ENCODE measurements around the gene ANXA6. TPM values are rescaled to one million over a fixed set of nuclear protein-coding genes. Genes with fewer than 3 reads are reported as not detected.
A peak's percentile ranks its signal among the peaks of the same experiment; 100 is the strongest.

ANXA6 gene
- total RNA-seq, 6 experiments from 2014 or later = 507 to 578 (median 546) TPM

DNA sequence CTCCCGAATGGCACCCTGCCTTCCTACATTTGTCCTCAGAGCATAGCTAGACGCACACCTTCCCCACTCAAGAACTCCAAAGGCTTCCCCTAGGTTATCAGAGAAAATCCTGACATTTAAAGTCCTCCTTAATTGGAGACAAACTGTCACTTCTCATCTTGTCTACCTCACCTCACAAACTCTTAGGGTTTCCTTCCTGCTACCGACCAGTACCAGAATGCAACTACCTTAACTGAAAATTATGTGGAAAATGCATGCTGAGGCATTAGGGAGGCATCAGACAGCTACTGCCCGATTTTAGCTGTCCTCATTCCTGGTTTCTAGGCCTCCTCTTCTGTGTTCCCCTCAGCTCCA is 58.8 kb downstream of the ANXA6 start:
- Mint-ChIP-seq H3K36me3 (ENCODE audit: low read depth) (peaks cover 49% of the 10 kb centered on the region), H3K4me3 (no peak overlapping the region), H3K4me1 (ENCODE audit: low read depth) (peaks cover 57% of the 10 kb centered on the region), H3K9me3 (no peaks in the 10 kb centered on the region), H3K27me3 (ENCODE audit: insufficient read depth) (peaks cover 15% of the 10 kb centered on the region), H3K27ac (peak overlapping the region; percentile 6; the same call in 1 of the 2 replicates)
- TF ChIP-seq, protein P1, sequence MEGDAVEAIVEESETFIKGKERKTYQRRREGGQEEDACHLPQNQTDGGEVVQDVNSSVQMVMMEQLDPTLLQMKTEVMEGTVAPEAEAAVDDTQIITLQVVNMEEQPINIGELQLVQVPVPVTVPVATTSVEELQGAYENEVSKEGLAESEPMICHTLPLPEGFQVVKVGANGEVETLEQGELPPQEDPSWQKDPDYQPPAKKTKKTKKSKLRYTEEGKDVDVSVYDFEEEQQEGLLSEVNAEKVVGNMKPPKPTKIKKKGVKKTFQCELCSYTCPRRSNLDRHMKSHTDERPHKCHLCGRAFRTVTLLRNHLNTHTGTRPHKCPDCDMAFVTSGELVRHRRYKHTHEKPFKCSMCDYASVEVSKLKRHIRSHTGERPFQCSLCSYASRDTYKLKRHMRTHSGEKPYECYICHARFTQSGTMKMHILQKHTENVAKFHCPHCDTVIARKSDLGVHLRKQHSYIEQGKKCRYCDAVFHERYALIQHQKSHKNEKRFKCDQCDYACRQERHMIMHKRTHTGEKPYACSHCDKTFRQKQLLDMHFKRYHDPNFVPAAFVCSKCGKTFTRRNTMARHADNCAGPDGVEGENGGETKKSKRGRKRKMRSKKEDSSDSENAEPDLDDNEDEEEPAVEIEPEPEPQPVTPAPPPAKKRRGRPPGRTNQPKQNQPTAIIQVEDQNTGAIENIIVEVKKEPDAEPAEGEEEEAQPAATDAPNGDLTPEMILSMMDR (IDR thresholded peaks at IDR 0.05) = no peak
- no peak for DNase-seq

DNA sequence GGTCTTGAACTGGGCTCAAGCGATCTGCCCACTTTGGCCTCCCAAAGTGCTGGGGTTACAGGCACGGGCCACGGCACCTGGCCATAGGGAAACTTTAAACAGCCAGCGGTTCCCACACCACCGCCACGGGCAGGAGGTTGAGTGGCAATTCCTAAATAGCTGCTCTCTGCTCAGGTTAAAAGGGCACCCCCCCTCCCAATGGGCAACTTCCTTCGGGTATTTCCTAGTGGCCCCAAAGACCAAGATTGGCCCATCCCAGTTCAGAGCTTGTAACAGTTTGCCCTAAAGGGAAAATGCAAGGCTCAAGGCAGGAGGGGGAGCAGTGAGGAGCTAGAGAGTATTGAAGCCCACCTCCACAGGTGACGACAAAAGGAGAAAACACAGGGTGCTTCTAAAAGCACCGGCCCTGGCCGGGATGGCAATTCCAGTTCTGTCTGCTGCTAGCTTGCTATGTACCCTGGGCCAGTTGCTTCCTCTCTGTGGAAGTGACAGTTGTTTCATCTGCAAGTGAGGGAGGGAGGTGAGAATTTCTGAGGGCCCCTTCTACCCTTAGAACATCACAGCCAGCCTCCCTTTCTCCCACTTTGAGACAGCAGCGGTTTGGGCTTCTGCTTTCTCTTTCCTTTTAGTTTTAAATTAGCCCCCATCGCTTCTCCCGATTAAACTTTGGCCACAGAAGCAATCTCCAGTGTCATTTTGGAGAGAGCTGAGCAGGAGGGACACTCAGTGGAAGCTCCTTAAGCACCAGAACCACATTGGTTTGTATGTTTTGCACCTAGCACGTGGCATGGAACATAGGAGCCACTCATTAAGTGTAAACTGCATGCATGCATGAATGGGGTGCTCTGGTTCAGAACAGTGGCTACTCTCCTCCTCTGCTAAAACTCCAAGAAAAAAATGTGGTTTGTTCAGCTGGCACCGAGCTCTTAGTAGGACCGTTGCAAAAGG is 59.5 kb downstream of the ANXA6 start:
- no peak for DNase-seq
- TF ChIP-seq, protein P1 (IDR thresholded peaks at IDR 0.05) = no peak
- Mint-ChIP-seq H3K4me3 (no peak overlapping the region), H3K27me3 (ENCODE audit: insufficient read depth) (peaks cover 14% of the 10 kb centered on the region), H3K27ac (0 out of 2 replicates have a peak overlapping the region, but pooled peaks have one; percentile 6), H3K9me3 (no peaks in the 10 kb centered on the region), H3K4me1 (ENCODE audit: low read depth) (peaks cover 64% of the 10 kb centered on the region), H3K36me3 (ENCODE audit: low read depth) (peaks cover 44% of the 10 kb centered on the region)

DNA sequence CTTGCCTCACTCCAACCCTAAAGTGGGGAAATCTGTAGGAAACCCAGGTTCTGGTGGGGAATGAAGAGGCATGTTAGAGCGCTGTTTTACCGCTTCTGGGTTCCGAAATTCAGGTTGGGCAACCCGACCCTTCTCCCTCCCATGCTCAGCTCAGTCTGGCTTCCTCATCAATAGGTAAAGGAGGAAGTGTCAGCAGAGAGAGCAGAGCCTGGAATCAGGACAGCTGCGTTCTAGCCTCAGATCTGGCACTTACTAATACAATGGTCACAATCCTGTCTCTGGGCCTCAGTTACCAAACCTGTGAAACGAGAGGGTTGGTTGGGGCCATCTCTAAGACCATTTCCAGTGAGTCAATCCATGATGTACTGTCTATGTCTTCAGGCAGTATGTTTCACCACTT is 60.5 kb downstream of the ANXA6 start:
- H3K9me3 Mint-ChIP-seq = no peaks in the 10 kb centered on the region
- peaks cover 14% of the 10 kb centered on the region for H3K27me3 Mint-ChIP-seq (ENCODE audit: insufficient read depth)
- peaks cover 38% of the 10 kb centered on the region for H3K36me3 Mint-ChIP-seq (ENCODE audit: low read depth)
- H3K27ac Mint-ChIP-seq = 0 out of 2 replicates have a peak overlapping the region, but pooled peaks have one; percentile 12
- H3K4me3 Mint-ChIP-seq = no peak overlapping the region
- H3K4me1 Mint-ChIP-seq (ENCODE audit: low read depth) = peaks cover 74% of the 10 kb centered on the region
- no peak for DNase-seq
- TF ChIP-seq, protein P1 (IDR thresholded peaks at IDR 0.05) = no peak

DNA sequence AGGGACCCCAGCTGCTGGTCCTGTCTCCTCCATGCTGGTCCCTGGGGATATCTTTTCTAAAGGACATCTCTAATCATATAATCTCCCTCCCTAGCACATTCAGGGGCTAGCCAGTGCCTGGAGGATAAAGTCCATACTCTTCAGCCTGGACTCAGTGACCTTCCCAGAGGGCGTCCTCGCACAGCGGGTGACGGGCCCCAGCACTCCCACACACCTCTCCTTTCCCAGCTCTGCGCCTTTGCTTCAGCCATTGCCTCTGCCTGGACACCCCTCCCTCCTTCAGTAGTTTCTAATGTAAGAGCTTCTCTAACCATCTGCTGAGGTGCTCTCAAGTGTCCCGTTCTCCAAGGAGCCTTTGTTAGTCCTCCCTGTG is 61.6 kb downstream of the ANXA6 start:
- peaks cover 37% of the 10 kb centered on the region for H3K36me3 Mint-ChIP-seq (ENCODE audit: low read depth)

DNA sequence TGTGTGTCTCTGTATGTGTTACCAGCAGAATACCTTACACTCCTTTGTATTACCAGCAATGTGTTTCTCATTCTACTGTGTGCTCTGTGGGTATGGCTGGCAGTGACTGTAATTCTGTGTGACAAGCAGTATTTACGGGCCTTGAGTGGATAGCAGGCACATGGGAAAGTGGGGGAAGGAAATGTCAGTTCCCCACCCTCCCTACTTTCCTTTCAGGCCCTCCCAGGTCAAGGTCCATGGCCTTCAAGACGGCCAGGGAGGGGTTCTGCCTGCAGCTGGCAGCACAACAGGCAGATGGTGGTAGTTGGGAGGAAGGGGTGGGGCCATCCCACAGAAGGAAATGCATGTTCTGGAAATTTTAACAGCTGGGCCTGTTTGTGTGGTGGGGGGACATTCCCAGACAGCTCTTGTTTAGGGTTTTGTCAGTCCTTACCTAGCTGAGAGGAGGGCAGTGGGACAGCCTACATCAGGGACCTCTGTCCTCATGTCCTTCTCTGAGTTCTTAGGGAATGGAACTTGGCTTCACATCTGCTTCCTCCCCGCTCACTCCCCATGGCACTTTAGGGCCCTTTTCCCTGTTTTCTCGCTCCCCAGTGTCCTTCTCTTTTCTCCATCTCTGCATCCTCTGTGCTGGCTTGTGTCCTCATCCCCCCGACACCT is 62.1 kb downstream of the ANXA6 start:
- H3K27ac Mint-ChIP-seq = peak overlapping the region; percentile 94
- H3K4me3 Mint-ChIP-seq = no peak overlapping the region
- no peak for DNase-seq
- TF ChIP-seq, protein P1 (IDR thresholded peaks at IDR 0.05) = no peak
- H3K36me3 Mint-ChIP-seq (ENCODE audit: low read depth) = peaks cover 32% of the 10 kb centered on the region
- no peaks in the 10 kb centered on the region for H3K9me3 Mint-ChIP-seq
- H3K4me1 Mint-ChIP-seq (ENCODE audit: low read depth) = peaks cover 80% of the 10 kb centered on the region
- peaks cover 14% of the 10 kb centered on the region for H3K27me3 Mint-ChIP-seq (ENCODE audit: insufficient read depth)

More for the DNA sequence above, 61.6 kb downstream of the ANXA6 start:
- Mint-ChIP-seq H3K27me3 (ENCODE audit: insufficient read depth) (peaks cover 14% of the 10 kb centered on the region), H3K27ac (peak overlapping the region; percentile 94), H3K9me3 (no peaks in the 10 kb centered on the region), H3K4me1 (ENCODE audit: low read depth) (peaks cover 81% of the 10 kb centered on the region), H3K4me3 (no peak overlapping the region)
- TF ChIP-seq, protein P1 (IDR thresholded peaks at IDR 0.05) = no peak
- no peak for DNase-seq
